ENCODE measurements around the gene ZNF709. TPM values are rescaled to one million over a fixed set of nuclear protein-coding genes. Genes with fewer than 3 reads are reported as not detected.

The ZNF709 gene
- total RNA-seq, 1 donor from 2014 or later, result 8.9 TPM

DNA sequence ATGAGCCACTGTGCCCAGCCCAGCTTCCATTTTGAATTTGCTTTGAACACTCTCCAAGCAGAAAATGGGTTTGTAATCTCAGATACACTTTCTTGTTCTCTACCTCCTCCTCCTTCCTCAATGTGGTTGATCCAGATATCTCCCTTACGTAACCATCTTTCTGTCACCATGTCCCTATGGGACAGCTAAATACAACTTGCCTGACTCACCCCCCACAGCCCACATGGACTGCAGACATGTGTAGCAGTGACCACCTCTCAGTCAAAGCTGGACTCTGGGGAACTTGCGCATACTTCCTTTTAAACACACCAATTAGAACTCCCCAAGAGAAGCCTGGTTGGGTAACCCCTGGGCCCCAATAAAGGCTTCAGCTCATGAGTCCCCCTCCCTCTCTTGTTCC, 72.7 kb downstream of the ZNF709 start:
- Mint-ChIP-seq H3K4me1 (no peaks in the 10 kb centered on the region), H3K36me3 (peaks cover 44% of the 10 kb centered on the region), H3K9me3 (peaks cover 45% of the 10 kb centered on the region), H3K27ac (no peak overlapping the region), H3K27me3 (ENCODE audit: low read depth) (no peaks in the 10 kb centered on the region), H3K4me3 (no peak overlapping the region)
- TF ChIP-seq, protein P1, sequence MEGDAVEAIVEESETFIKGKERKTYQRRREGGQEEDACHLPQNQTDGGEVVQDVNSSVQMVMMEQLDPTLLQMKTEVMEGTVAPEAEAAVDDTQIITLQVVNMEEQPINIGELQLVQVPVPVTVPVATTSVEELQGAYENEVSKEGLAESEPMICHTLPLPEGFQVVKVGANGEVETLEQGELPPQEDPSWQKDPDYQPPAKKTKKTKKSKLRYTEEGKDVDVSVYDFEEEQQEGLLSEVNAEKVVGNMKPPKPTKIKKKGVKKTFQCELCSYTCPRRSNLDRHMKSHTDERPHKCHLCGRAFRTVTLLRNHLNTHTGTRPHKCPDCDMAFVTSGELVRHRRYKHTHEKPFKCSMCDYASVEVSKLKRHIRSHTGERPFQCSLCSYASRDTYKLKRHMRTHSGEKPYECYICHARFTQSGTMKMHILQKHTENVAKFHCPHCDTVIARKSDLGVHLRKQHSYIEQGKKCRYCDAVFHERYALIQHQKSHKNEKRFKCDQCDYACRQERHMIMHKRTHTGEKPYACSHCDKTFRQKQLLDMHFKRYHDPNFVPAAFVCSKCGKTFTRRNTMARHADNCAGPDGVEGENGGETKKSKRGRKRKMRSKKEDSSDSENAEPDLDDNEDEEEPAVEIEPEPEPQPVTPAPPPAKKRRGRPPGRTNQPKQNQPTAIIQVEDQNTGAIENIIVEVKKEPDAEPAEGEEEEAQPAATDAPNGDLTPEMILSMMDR (IDR thresholded peaks at IDR 0.05; ENCODE audit: unreplicated experiment), result no peak
- no peak for DNase-seq (ENCODE audit: low spot score in 2 of 2, unreplicated experiment in 2 of 2)

Other genes with a start within 250 kb of the ZNF709 start
- gene ZNF44, start 189.9 kb downstream of the ZNF709 start, total RNA-seq, result 12.6 to 15.3 TPM (median 13.5 TPM) in 3 replicates
- 3.9 to 5.0 TPM (median 4.5 TPM) in 3 replicates for gene ZNF563, start 151.2 kb downstream of the ZNF709 start, total RNA-seq
- 3.7 to 5.9 TPM (median 4.3 TPM) in 3 replicates for gene ZNF442, start 119.1 kb downstream of the ZNF709 start, total RNA-seq
- 3.2 to 4.2 TPM (median 3.5 TPM) in 3 replicates for gene ZNF799, start 83.5 kb downstream of the ZNF709 start, total RNA-seq
- 6.3 to 7.8 TPM (median 7.3 TPM) in 3 replicates for gene ZNF443, start 43.8 kb downstream of the ZNF709 start, total RNA-seq
- gene ZNF564, start 66.7 kb upstream of the ZNF709 start, total RNA-seq, result 20.0 to 23.6 TPM (median 21.8 TPM) in 3 replicates
- gene ZNF490, start 126.0 kb upstream of the ZNF709 start, total RNA-seq, result 12.4 to 13.9 TPM (median 13.6 TPM) in 3 replicates
- 27.0 to 31.2 TPM (median 29.7 TPM) in 3 replicates for gene ZNF791, start 126.1 kb upstream of the ZNF709 start, total RNA-seq
- 105 to 109 TPM (median 107 TPM) in 3 replicates for gene MAN2B1, start 181.9 kb upstream of the ZNF709 start, total RNA-seq
- gene WDR83, start 182.0 kb upstream of the ZNF709 start, total RNA-seq, result 12.5 to 14.6 TPM (median 13.6 TPM) in 3 replicates
- 91.3 to 101 TPM (median 97.0 TPM) in 3 replicates for gene DHPS, start 197.1 kb upstream of the ZNF709 start, total RNA-seq
- gene GNG14, start 203.2 kb upstream of the ZNF709 start, total RNA-seq, result not detected in 3 replicates
- gene FBXW9, start 211.8 kb upstream of the ZNF709 start, total RNA-seq, result 9.6 to 9.8 TPM (median 9.8 TPM) in 3 replicates
- gene TNPO2, start 239.1 kb upstream of the ZNF709 start, total RNA-seq, result 105 to 116 TPM (median 105 TPM) in 3 replicates
- gene TRIR, start 249.9 kb upstream of the ZNF709 start, total RNA-seq, result 148 to 161 TPM (median 156 TPM) in 3 replicates